Keratinocyte (primary cell): ENCODE data around the gene RFC3. TPM values are rescaled to one million over a fixed set of nuclear protein-coding genes. Genes with fewer than 3 reads are reported as not detected.

Experiments used
- DNase-seq: peaks from one replicate; pipeline ENCODE4 v3.0.0-alpha.2; 2011; ENCODE audit warnings: low read depth, missing footprints, low spot score
- FAIRE-seq: peaks from 2 replicates; lab custom pipeline; 2011; peaks lifted over from hg19 to GRCh38; lab: Jason Lieb, UNC
- H2AFZ ChIP-seq: 2 replicates; pipeline ENCODE4 v1.6.0; 2012; ENCODE audit warnings: low read length, control low read depth, inconsistent platforms; ENCODE audit not compliant: control insufficient read depth
- H3K27ac ChIP-seq: 2 replicates; pipeline ENCODE4 v1.5.1; 2011; ENCODE audit warnings: low read length; ENCODE audit not compliant: control insufficient read depth, insufficient read depth
- H3K27me3 ChIP-seq: 3 replicates; pipeline ENCODE4 v1.6.0; 2011; ENCODE audit warnings: low read length; ENCODE audit not compliant: control insufficient read depth, insufficient read depth; ENCODE audit errors: extremely low read depth
- H3K36me3 ChIP-seq, 2 experiments: 2 replicates in 1 of 2; 3 replicates in 1 of 2; pipeline ENCODE4 v1.5.1; 2011; ENCODE audit warnings: low read length in 2 of 2, mild to moderate bottlenecking in 1 of 2; ENCODE audit not compliant: control insufficient read depth in 2 of 2, insufficient read depth in 2 of 2; ENCODE audit errors: extremely low read depth in 1 of 2
- H3K4me1 ChIP-seq: 3 replicates; pipeline ENCODE4 v1.5.1; 2011; ENCODE audit warnings: low read length; ENCODE audit not compliant: control insufficient read depth, insufficient read depth; ENCODE audit errors: extremely low read depth
- H3K4me2 ChIP-seq: 3 replicates; pipeline ENCODE4 v1.6.0; 2011; ENCODE audit warnings: low read depth, low read length; ENCODE audit not compliant: control insufficient read depth, insufficient read depth; ENCODE audit errors: extremely low read depth
- H3K4me3 ChIP-seq, 3 experiments: fragments of 200-600 bp in 1 of 3; sonication (generic) in 1 of 3; 2 replicates in 2 of 3; 3 replicates in 1 of 3; pipeline ENCODE4 v1.5.1; 2011 to 2016; ENCODE audit warnings: low read length in 3 of 3, mild to moderate bottlenecking in 3 of 3, control low read depth in 2 of 3, inconsistent platforms in 1 of 3, low read depth in 1 of 3, mixed read lengths in 1 of 3, mixed run types in 1 of 3, moderate library complexity in 1 of 3; ENCODE audit not compliant: control insufficient read depth in 2 of 3, insufficient read depth in 2 of 3; ENCODE audit errors: extremely low read depth in 1 of 3
- H3K79me2 ChIP-seq: 2 replicates; pipeline ENCODE4 v1.6.0; 2012; ENCODE audit warnings: low read length; ENCODE audit not compliant: control insufficient read depth, insufficient read depth
- H3K9ac ChIP-seq: 3 replicates; pipeline ENCODE4 v1.6.0; 2011; ENCODE audit warnings: low read length; ENCODE audit not compliant: control insufficient read depth, insufficient read depth; ENCODE audit errors: extremely low read depth
- H3K9me1 ChIP-seq: 3 replicates; pipeline ENCODE4 v1.6.0; 2011; ENCODE audit warnings: low read length; ENCODE audit not compliant: control insufficient read depth, insufficient read depth; ENCODE audit errors: extremely low read depth
- H3K9me3 ChIP-seq: 2 replicates; pipeline ENCODE4 v1.5.1; 2012; ENCODE audit warnings: low read depth, low read length; ENCODE audit not compliant: control insufficient read depth
- H4K20me1 ChIP-seq: 3 replicates; pipeline ENCODE4 v1.6.0; 2011; ENCODE audit warnings: low read length; ENCODE audit not compliant: control insufficient read depth, insufficient read depth; ENCODE audit errors: extremely low read depth
- CTCF ChIP-seq, 3 experiments: IDR thresholded peaks in 1 of 3; conservative IDR thresholded peaks in 1 of 3; optimal IDR thresholded peaks in 1 of 3; 2 replicates in 2 of 3; 3 replicates in 1 of 3; pipeline versions ENCODE3 to v1.5.1; 2011; ENCODE audit warnings: low read length in 3 of 3, mild to moderate bottlenecking in 3 of 3, moderate library complexity in 2 of 3, control low read depth in 1 of 3, inconsistent platforms in 1 of 3; ENCODE audit not compliant: insufficient read depth in 2 of 3; ENCODE audit errors: extremely low read depth in 1 of 3
- EZH2 ChIP-seq: IDR thresholded peaks from one replicate; pipeline ENCODE4 v1.6.1; 2012; ENCODE audit warnings: inconsistent platforms, mild to moderate bottlenecking, low read length, moderate library complexity
- dilution Hi-C: fragments of 300-500 bp; cut with MboI; formaldehyde crosslinking; loops from one replicate; pipeline ENCODE4 v1.7.0; 2020; ENCODE audit warnings: low sequenced_read_pairs; ENCODE audit not compliant: extremely low pct_ligation_motif_present
- polyA plus RNA-seq, 5 experiments: library from polyadenylated mRNA; depleted of rRNA in 3 of 5; stranded (reverse) in 3 of 5; stranded (forward) in 1 of 5; unstranded in 1 of 5; fragments of >200 nt; gene quantifications; 1 replicate in 1 of 5; 2 replicates in 3 of 5; 3 replicates in 1 of 5; pipeline versions ENCODE4 v1.2.1 to v1.2.3, GENCODE V29; 2011 to 2012; ENCODE audit warnings: missing spikeins in 2 of 5, low read depth in 1 of 5, low replicate concordance in 1 of 5

RFC3 gene
- polyA plus RNA-seq, 1 donor (not counting 4 experiments of a cell fraction or from before 2014, with no cell fraction given), result 20.8 TPM

- no peak overlapping the region for H3K4me3 ChIP-seq
- FAIRE-seq, result no peak
- dilution Hi-C loops, result no loop called here
- no peaks in the 10 kb centered on the region for H4K20me1 ChIP-seq
- H3K9me1 ChIP-seq, result no peaks in the 10 kb centered on the region
- H3K36me3 ChIP-seq, result no peaks in the 10 kb centered on the region
- H3K9ac ChIP-seq, result no peak overlapping the region
- H3K4me2 ChIP-seq, result no peak overlapping the region
- no peak overlapping the region for H3K27ac ChIP-seq
- DNase-seq, result no peak
- no peaks in the 10 kb centered on the region for H3K79me2 ChIP-seq
- H3K27me3 ChIP-seq, result no peaks in the 10 kb centered on the region
- no peak overlapping the region for H2AFZ ChIP-seq
- TF ChIP-seq EZH2 (no peak), CTCF (optimal IDR thresholded peaks at IDR 0.05 in 1 of 3, IDR thresholded peaks at IDR 0.05 in 1 of 3, conservative IDR thresholded peaks at IDR 0.05 in 1 of 3; ENCODE audit: extremely low read depth in 1 of 3, insufficient read depth in 2 of 3, low read length in 3 of 3) (no peak)
- no peaks in the 10 kb centered on the region for H3K9me3 ChIP-seq
- H3K4me1 ChIP-seq, result no peaks in the 10 kb centered on the region
Measured at GRCh38 chr13:33871207-33872004, 53.5 kb downstream of the RFC3 start.

- Histone ChIP-seq H4K20me1 (no peaks in the 10 kb centered on the region), H3K4me1 (no peaks in the 10 kb centered on the region), H3K9ac (no peak overlapping the region), H3K79me2 (no peaks in the 10 kb centered on the region), H2AFZ (no peak overlapping the region), H3K36me3 (no peaks in the 10 kb centered on the region), H3K27ac (no peak overlapping the region), H3K4me3 (no peak overlapping the region), H3K9me1 (no peaks in the 10 kb centered on the region), H3K4me2 (no peak overlapping the region), H3K9me3 (no peaks in the 10 kb centered on the region), H3K27me3 (no peaks in the 10 kb centered on the region)
- FAIRE-seq (no peak), DNase-seq (no peak)
- dilution Hi-C loops, result no loop called here
- TF ChIP-seq CTCF (optimal IDR thresholded peaks at IDR 0.05 in 1 of 3, IDR thresholded peaks at IDR 0.05 in 1 of 3, conservative IDR thresholded peaks at IDR 0.05 in 1 of 3; ENCODE audit: extremely low read depth in 1 of 3, insufficient read depth in 2 of 3, low read length in 3 of 3) (no peak), EZH2 (no peak)
Measured at GRCh38 chr13:33872005-33872351, 54.0 kb downstream of the RFC3 start.
